Lung (tissue), 12 donors: Measurements from ENCODE around the gene MSH2. TPM values are rescaled to one million over a fixed set of nuclear protein-coding genes. Genes with fewer than 3 reads are reported as not detected.

ENCODE experiments used
- ATAC-seq: fragments of 200-7000 bp; cut with Tn5 transposase; one replicate; pipeline ENCODE4 v1.9.1; 2020; ENCODE audit warnings: moderate number of reproducible peaks; ENCODE audit not compliant: insufficient read depth, low FRiP score
- DNase-seq, 3 donors: peaks; one replicate each; pipeline ENCODE4 v3.0.0-alpha.2; 2013 to 2017
- H3K27ac ChIP-seq, 2 donors: one replicate each; pipeline ENCODE4 v1.5.1; 2013; ENCODE audit warnings: mild to moderate bottlenecking in 2 of 2, moderate library complexity in 2 of 2, control low read depth in 1 of 2, inconsistent platforms in 1 of 2, low read depth in 1 of 2, low read length in 1 of 2
- H3K27me3 ChIP-seq, 3 donors: one replicate each; pipeline ENCODE4 v1.5.1; 2013; ENCODE audit warnings: low read length in 2 of 3; ENCODE audit not compliant: control insufficient read depth in 3 of 3, insufficient read depth in 3 of 3
- H3K36me3 ChIP-seq, 4 donors: one replicate each; pipeline ENCODE4 v1.5.1; 2013; ENCODE audit warnings: low read length in 4 of 4, mild to moderate bottlenecking in 1 of 4, moderate library complexity in 1 of 4; ENCODE audit not compliant: control insufficient read depth in 4 of 4, insufficient read depth in 4 of 4
- H3K4me1 ChIP-seq, 5 donors: one replicate each; pipeline ENCODE4 v1.5.1; 2013; ENCODE audit warnings: low read length in 5 of 5, mild to moderate bottlenecking in 2 of 5, moderate library complexity in 1 of 5; ENCODE audit not compliant: control insufficient read depth in 5 of 5, insufficient read depth in 5 of 5
- H3K4me3 ChIP-seq: one replicate; pipeline ENCODE4 v1.5.1; 2013; ENCODE audit warnings: mild to moderate bottlenecking, control low read depth, moderate library complexity
- H3K9ac ChIP-seq, 2 donors: one replicate each; pipeline ENCODE4 v1.5.1; 2013; ENCODE audit warnings: low read length in 2 of 2, control low read depth in 1 of 2; ENCODE audit not compliant: insufficient read depth in 1 of 2
- H3K9me3 ChIP-seq, 4 donors: one replicate each; pipeline ENCODE4 v1.5.1; 2013; ENCODE audit warnings: low read length in 3 of 4, mild to moderate bottlenecking in 1 of 4, moderate library complexity in 1 of 4; ENCODE audit not compliant: control insufficient read depth in 4 of 4, insufficient read depth in 3 of 4
- WGBS, 2 donors: extraction: QIAGEN DNeasy Blood & Tissue Kit; methylation state at CpG; one replicate each; pipeline ENCODE4 v1.1.7; 2013; 5-methylcytosine and 5-hydroxymethylcytosine counted together
- polyA plus RNA-seq, 2 donors: library from polyadenylated mRNA; stranded (reverse); fragments of 200-250 nt; gene quantifications; one replicate each; pipeline ENCODE4 v1.2.1, GENCODE V29; 2013
- total RNA-seq, 2 donors: library from RNA; depleted of rRNA in 1 of 2; stranded (reverse); fragments of >200 nt in 1 of 2; gene quantifications; one replicate each; pipeline ENCODE4 v1.2.1, GENCODE V29; 2014 to 2021
- TF ChIP-seq, protein P1 (sequence below): IDR thresholded peaks from 2 replicates; pipeline ENCODE4 v1.5.1; 2012; ENCODE audit warnings: mild to moderate bottlenecking; ENCODE audit errors: control extremely low read depth, extremely low read depth
- donor health status: control.
- donor health status: control.
- donor health status: Bipolar disorder and iron deficiency.
- donor health status: healthy.
- donor health status: DM: yes; HTN: yes; CAD: no.

The MSH2 gene
- total and polyA plus RNA-seq, 4 donors: 6.4 to 44.9 (median 10.5) TPM

DNA sequence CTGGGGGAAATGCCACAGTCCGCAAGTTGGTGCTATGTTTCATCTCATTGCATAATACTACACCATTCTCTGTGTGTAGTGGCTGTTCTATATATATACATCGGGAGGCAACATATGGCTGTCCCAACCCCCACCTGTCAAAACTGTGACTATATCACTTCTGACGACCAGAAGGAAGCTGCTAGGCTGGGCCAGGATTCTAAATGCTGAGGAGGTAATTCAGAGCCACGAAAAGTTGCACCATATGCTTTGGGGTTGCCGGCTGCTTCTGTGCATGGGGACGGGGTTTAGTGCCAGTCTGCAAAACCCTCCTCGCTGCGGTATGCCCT is 117.3 kb downstream of the MSH2 start:
- Histone ChIP-seq H3K27me3 (peaks cover 4 to 13% (median 8%) of the 10 kb centered on the region in 3 donors), H3K36me3 (no peaks in the 10 kb centered on the region), H3K9me3 (no peaks in the 10 kb centered on the region), H3K27ac (no peak overlapping the region), H3K9ac (no peak overlapping the region), H3K4me1 (peaks cover 0 to 16% (median 4%) of the 10 kb centered on the region in 5 donors), H3K4me3 (no peak overlapping the region)
- TF ChIP-seq, protein P1, sequence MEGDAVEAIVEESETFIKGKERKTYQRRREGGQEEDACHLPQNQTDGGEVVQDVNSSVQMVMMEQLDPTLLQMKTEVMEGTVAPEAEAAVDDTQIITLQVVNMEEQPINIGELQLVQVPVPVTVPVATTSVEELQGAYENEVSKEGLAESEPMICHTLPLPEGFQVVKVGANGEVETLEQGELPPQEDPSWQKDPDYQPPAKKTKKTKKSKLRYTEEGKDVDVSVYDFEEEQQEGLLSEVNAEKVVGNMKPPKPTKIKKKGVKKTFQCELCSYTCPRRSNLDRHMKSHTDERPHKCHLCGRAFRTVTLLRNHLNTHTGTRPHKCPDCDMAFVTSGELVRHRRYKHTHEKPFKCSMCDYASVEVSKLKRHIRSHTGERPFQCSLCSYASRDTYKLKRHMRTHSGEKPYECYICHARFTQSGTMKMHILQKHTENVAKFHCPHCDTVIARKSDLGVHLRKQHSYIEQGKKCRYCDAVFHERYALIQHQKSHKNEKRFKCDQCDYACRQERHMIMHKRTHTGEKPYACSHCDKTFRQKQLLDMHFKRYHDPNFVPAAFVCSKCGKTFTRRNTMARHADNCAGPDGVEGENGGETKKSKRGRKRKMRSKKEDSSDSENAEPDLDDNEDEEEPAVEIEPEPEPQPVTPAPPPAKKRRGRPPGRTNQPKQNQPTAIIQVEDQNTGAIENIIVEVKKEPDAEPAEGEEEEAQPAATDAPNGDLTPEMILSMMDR: no peak
- 22 to 50% methylated on average over 8 of the region's 8 CpGs for WGBS, 2 donors
- no peak for ATAC-seq
- DNase-seq: no peak

DNA sequence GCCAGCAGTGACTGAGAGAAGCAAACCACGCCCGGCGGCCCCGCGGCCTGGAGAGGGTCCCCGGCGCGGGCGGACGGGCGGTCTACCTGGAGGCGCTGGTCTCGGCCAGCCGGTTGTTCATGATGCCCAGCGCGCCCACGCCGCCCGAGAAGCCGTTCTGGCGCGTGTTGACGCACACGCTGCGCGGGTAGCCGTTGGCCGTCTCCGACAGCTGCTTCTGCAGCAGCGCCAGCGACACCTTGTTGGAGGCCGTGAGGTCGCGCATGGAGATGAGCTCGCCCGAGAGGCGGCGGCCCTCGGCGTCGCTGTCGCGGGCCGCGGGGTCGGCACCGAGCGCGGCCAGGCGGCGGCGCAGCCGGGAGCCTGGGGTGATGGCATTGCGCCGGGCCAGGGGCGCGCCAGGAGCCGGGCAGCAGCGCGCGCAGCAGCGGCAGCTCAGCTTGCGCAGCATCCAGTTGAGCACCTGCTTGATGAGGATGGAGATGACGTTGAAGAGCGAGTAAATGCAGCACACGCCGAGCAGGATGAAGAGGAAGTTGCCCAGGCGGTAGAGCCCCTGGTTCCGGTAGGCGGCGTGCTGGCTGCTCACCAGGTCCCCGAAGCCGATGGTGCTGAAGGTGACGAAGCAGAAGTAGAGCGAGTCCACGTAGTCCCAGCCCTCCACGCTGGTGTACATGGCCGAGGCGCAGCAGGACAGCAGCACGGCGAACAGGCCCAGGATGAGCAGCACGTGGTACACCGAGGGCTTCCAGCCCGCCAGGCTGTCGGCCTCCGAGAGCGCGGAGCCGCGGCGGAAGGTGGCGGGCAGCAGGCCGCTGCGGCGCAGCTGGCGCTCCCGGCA is 118.1 kb downstream of the MSH2 start:
- H3K27me3 ChIP-seq: peaks cover 4 to 13% (median 8%) of the 10 kb centered on the region in 3 donors
- peaks cover 0 to 16% (median 4%) of the 10 kb centered on the region in 5 donors for H3K4me1 ChIP-seq
- H3K36me3 ChIP-seq: no peaks in the 10 kb centered on the region
- DNase-seq: peak; percentile 41 to 66 (median 54)
- TF ChIP-seq, protein P1: no peak
- peak; percentile 28 for ATAC-seq
- peak overlapping the region; percentile 11 for H3K4me3 ChIP-seq
- H3K9ac ChIP-seq: no peak overlapping the region
- 2 to 4% methylated on average over 91 to 97 of the region's 97 CpGs for WGBS, 2 donors
- no peaks in the 10 kb centered on the region for H3K9me3 ChIP-seq
- H3K27ac ChIP-seq: no peak overlapping the region

DNA sequence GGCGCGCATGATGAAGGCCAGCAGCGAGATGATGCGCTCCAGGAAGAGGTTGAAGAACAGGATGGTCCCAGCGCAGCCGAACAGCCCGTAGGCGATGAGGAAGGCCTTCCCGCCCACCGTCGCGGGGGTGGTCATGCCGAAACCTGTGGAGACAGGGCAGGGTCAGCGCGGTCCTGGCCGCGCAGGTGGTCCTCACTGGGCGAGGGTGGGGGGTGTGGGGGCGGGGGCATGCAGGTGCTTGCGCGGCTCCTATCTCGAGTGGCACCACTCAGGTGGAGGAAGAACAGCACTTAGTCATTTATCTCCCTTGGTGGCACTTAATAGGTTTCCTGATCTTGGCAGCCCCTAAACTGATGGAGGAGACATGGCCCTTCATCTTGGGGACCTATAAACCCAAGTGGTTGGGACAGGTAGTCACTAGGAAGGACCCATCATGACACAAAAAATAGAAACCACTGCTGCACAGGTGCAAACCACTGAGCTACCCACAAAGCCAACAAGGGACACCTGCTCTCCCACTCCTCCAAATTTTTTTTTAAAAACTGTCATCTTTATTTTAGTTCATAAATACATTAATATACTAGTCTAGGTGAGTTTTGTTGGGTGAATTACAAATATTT is 118.8 kb downstream of the MSH2 start:
- no peak overlapping the region for H3K9ac ChIP-seq
- H3K27me3 ChIP-seq: peaks cover 4 to 13% (median 8%) of the 10 kb centered on the region in 3 donors
- TF ChIP-seq, protein P1: no peak
- H3K4me1 ChIP-seq: peaks cover 0 to 16% (median 4%) of the 10 kb centered on the region in 5 donors
- no peaks in the 10 kb centered on the region for H3K36me3 ChIP-seq
- WGBS, 2 donors: 31 to 32% methylated on average over 21 to 22 of the region's 22 CpGs
- no peak for DNase-seq
- no peaks in the 10 kb centered on the region for H3K9me3 ChIP-seq
- no peak overlapping the region for H3K27ac ChIP-seq
- ATAC-seq: no peak
- H3K4me3 ChIP-seq: no peak overlapping the region
